ENCODE measurements around the gene FAM237A.

The FAM237A gene

GRCh38 chr2:206693399-206694137 is 51.3 kb downstream of the FAM237A start:
- no peak overlapping the region for H3K9ac ChIP-seq (ENCODE audit: low read length)
- no peaks in the 10 kb centered on the region for H3K36me3 ChIP-seq (ENCODE audit: control insufficient read depth in 1 of 2, insufficient read depth in 2 of 2, low read depth in 1 of 2, low read length in 2 of 2)
- H3K14ac ChIP-seq (ENCODE audit: low read length in 2 of 2), result no peak overlapping the region
- peak; percentile 69 for DNase-seq
- H3K23ac ChIP-seq (ENCODE audit: low read length in 2 of 2), result no peak overlapping the region
- H3K9me3 ChIP-seq (ENCODE audit: control insufficient read depth, low read length), result no peaks in the 10 kb centered on the region
- H2BK12ac ChIP-seq (ENCODE audit: low read length in 2 of 2), result no peak overlapping the region
- no peak overlapping the region for H3K27ac ChIP-seq (ENCODE audit: low read length, poor library complexity, severe bottlenecking)
- no peak overlapping the region for H2BK15ac ChIP-seq (ENCODE audit: low read depth, poor library complexity, severe bottlenecking)
- H4K91ac ChIP-seq (ENCODE audit: low read length), result no peak overlapping the region
- WGBS, result 14% methylated on average over 4 of the region's 5 CpGs
- no peak overlapping the region for H3K4me3 ChIP-seq (ENCODE audit: insufficient read depth in 1 of 2, low read depth in 1 of 2, low read length in 2 of 2)
- no peak overlapping the region for H3K4ac ChIP-seq (ENCODE audit: low read depth in 1 of 2, low read length in 2 of 2)
- H3K27me3 ChIP-seq (ENCODE audit: control insufficient read depth in 1 of 2, insufficient read depth in 1 of 2, low read length in 2 of 2), result no peaks in the 10 kb centered on the region
- H2AK5ac ChIP-seq (ENCODE audit: low read length, severe bottlenecking), result no peak overlapping the region
- H2BK120ac ChIP-seq (ENCODE audit: low read depth, low read length), result no peak overlapping the region
- H3K18ac ChIP-seq (ENCODE audit: low read depth in 1 of 2, low read length in 2 of 2), result no peak overlapping the region
- no peak overlapping the region for H2AFZ ChIP-seq (ENCODE audit: low read depth, low read length)
- no peak overlapping the region for H3K4me2 ChIP-seq (ENCODE audit: low read length, poor library complexity, severe bottlenecking)
- H4K8ac ChIP-seq (ENCODE audit: low read length), result no peak overlapping the region
- H3K79me1 ChIP-seq (replicated peaks; ENCODE audit: low read length, poor library complexity, severe bottlenecking), result no peaks in the 10 kb centered on the region
- no peaks in the 10 kb centered on the region for H3K4me1 ChIP-seq (ENCODE audit: control insufficient read depth, insufficient read depth, low read depth, low read length)
- no peak overlapping the region for H2BK5ac ChIP-seq (ENCODE audit: low read depth, low read length, poor library complexity, severe bottlenecking)

DNA sequence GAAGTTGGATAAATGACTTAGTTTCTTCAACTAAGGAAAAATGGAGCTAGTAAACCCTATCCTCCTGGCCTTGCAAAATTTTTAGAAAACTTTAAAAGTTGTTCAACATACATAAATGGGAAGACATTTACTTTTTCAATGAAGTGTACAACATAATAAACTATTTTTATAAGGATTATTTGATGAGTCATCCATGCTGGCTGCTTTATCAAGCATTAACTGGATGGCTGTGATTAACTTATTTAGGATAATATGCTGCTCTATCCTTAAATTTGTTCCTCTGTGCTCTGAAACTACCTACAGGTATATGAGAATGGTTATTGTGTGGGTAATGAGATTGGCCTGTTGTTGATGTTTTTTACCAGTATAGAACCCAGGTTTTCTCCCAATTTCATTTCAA is 54.6 kb downstream of the FAM237A start:
- Histone ChIP-seq H2BK120ac (ENCODE audit: low read depth, low read length) (no peak overlapping the region), H3K9ac (ENCODE audit: low read length) (no peak overlapping the region), H2AFZ (ENCODE audit: low read depth, low read length) (no peak overlapping the region), H2AK5ac (ENCODE audit: low read length, severe bottlenecking) (no peak overlapping the region), H3K4me2 (ENCODE audit: low read length, poor library complexity, severe bottlenecking) (no peak overlapping the region), H3K4ac (ENCODE audit: low read depth in 1 of 2, low read length in 2 of 2) (no peak overlapping the region), H3K36me3 (ENCODE audit: control insufficient read depth in 1 of 2, insufficient read depth in 2 of 2, low read depth in 1 of 2, low read length in 2 of 2) (no peaks in the 10 kb centered on the region), H3K79me1 (replicated peaks; ENCODE audit: low read length, poor library complexity, severe bottlenecking) (no peaks in the 10 kb centered on the region), H4K91ac (ENCODE audit: low read length) (no peak overlapping the region), H3K14ac (ENCODE audit: low read length in 2 of 2) (no peak overlapping the region), H2BK15ac (ENCODE audit: low read depth, poor library complexity, severe bottlenecking) (no peak overlapping the region), H3K4me3 (ENCODE audit: insufficient read depth in 1 of 2, low read depth in 1 of 2, low read length in 2 of 2) (no peak overlapping the region), H3K27me3 (ENCODE audit: control insufficient read depth in 1 of 2, insufficient read depth in 1 of 2, low read length in 2 of 2) (peaks cover 0 to 8% of the 10 kb centered on the region in 2 experiments), H2BK12ac (ENCODE audit: low read length in 2 of 2) (no peak overlapping the region), H3K23ac (ENCODE audit: low read length in 2 of 2) (no peak overlapping the region), H3K9me3 (ENCODE audit: control insufficient read depth, low read length) (no peaks in the 10 kb centered on the region), H3K27ac (ENCODE audit: low read length, poor library complexity, severe bottlenecking) (no peak overlapping the region), H4K8ac (ENCODE audit: low read length) (no peak overlapping the region), H3K4me1 (ENCODE audit: control insufficient read depth, insufficient read depth, low read depth, low read length) (no peaks in the 10 kb centered on the region), H3K18ac (ENCODE audit: low read depth in 1 of 2, low read length in 2 of 2) (no peak overlapping the region), H2BK5ac (ENCODE audit: low read depth, low read length, poor library complexity, severe bottlenecking) (no peak overlapping the region)
- DNase-seq, result no peak

- H3K9me3 ChIP-seq (ENCODE audit: control insufficient read depth, low read length), result no peaks in the 10 kb centered on the region
- H2BK120ac ChIP-seq (ENCODE audit: low read depth, low read length), result no peak overlapping the region
- no peak for DNase-seq
- H3K9ac ChIP-seq (ENCODE audit: low read length), result no peak overlapping the region
- no peak overlapping the region for H2AK5ac ChIP-seq (ENCODE audit: low read length, severe bottlenecking)
- H3K79me1 ChIP-seq (replicated peaks; ENCODE audit: low read length, poor library complexity, severe bottlenecking), result no peaks in the 10 kb centered on the region
- no peak overlapping the region for H4K8ac ChIP-seq (ENCODE audit: low read length)
- H2AFZ ChIP-seq (ENCODE audit: low read depth, low read length), result no peak overlapping the region
- H2BK15ac ChIP-seq (ENCODE audit: low read depth, poor library complexity, severe bottlenecking), result no peak overlapping the region
- H3K27me3 ChIP-seq (ENCODE audit: control insufficient read depth in 1 of 2, insufficient read depth in 1 of 2, low read length in 2 of 2), result peaks cover 0 to 21% of the 10 kb centered on the region in 2 experiments
- no peak overlapping the region for H3K27ac ChIP-seq (ENCODE audit: low read length, poor library complexity, severe bottlenecking)
- no peak overlapping the region for H3K14ac ChIP-seq (ENCODE audit: low read length in 2 of 2)
- H4K91ac ChIP-seq (ENCODE audit: low read length), result no peak overlapping the region
- H3K18ac ChIP-seq (ENCODE audit: low read depth in 1 of 2, low read length in 2 of 2), result no peak overlapping the region
- H3K36me3 ChIP-seq (ENCODE audit: control insufficient read depth in 1 of 2, insufficient read depth in 2 of 2, low read depth in 1 of 2, low read length in 2 of 2), result no peaks in the 10 kb centered on the region
- no peak overlapping the region for H3K4me2 ChIP-seq (ENCODE audit: low read length, poor library complexity, severe bottlenecking)
- no peak overlapping the region for H2BK5ac ChIP-seq (ENCODE audit: low read depth, low read length, poor library complexity, severe bottlenecking)
- H3K4me1 ChIP-seq (ENCODE audit: control insufficient read depth, insufficient read depth, low read depth, low read length), result no peaks in the 10 kb centered on the region
- H3K4me3 ChIP-seq (ENCODE audit: insufficient read depth in 1 of 2, low read depth in 1 of 2, low read length in 2 of 2), result no peak overlapping the region
- 86% methylated on average over 1 of the region's 3 CpGs for WGBS
- no peak overlapping the region for H3K4ac ChIP-seq (ENCODE audit: low read depth in 1 of 2, low read length in 2 of 2)
- H2BK12ac ChIP-seq (ENCODE audit: low read length in 2 of 2), result no peak overlapping the region
- no peak overlapping the region for H3K23ac ChIP-seq (ENCODE audit: low read length in 2 of 2)
These were observed 56.5 kb downstream of the FAM237A start for GRCh38 chr2:206698811-206699210.
